NCI-H524 treated with DMSO at 0.1 percent for 48 hours (cell line): Measurements from ENCODE around the gene POU2F3.

Experiments used
- DNase-seq: peaks from one replicate; lab custom pipeline; 2025; lab: John Stamatoyannopoulos, UW

POU2F3 gene

DNA sequence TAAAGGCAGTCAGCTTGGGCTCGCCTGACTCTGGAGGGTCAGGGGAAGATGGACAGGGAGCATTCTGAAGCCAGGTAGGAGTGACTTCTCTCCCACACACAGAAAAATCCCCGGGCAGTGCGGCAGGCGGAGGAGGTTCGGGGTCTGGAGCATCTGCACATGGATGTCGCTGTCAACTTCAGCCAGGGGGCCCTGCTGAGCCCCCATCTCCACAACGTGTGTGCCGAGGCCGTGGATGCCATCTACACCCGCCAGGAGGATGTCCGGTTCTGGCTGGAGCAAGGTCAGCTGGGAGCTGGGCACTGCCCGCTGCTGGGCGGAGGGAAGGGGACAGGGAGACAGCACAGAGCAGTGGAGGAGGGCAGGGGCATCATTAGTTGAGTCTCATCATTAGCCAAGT is 13.2 kb upstream of the POU2F3 start:
- DNase-seq: no peak

DNA sequence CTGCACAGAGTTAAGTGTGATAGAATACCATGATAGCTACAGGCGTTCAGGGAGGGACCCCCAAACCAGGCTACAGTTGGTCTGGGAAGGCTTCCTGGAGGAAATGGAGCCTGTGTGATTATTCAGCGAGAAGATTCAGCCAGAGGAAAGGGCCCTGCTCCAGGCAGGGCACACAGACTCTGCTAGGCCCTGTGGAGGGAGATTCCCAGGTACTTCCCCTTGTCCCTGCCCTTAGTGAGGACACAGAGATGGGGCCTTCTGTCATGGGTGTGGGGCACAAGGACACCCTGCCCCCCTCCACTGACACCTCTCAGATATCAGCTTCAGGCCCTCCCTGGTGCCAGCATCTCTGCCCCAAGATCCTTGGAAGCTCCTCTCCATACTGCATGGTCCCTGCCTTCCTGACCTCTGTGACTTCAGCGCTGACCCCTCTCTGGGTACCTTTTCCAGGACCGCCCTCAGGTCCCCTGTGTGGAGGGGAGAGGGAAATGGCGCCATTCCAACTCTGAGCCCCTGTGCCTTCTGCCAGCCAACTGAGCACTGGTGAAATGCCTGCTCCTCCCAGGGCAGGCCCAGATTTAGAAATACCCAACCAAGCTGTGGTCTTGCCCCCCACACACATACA is 12.6 kb upstream of the POU2F3 start:
- no peak for DNase-seq

DNA sequence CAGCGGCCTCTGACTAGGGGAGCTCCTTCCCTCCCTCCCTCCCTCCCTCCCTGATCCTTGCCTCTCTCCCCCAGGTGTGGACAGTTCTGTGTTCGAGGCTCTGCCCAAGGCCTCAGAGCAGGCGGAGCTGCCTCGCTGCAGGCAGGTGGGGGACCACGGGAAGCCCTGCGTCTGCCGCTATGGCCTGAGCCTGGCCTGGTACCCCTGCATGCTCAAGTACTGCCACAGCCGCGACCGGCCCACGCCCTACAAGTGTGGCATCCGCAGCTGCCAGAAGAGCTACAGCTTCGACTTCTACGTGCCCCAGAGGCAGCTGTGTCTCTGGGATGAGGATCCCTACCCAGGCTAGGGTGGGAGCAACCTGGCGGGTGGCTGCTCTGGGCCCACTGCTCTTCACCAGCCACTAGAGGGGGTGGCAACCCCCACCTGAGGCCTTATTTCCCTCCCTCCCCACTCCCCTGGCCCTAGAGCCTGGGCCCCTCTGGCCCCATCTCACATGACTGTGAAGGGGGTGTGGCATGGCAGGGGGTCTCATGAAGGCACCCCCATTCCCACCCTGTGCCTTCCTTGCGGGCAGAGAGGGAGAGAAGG is 11.1 kb upstream of the POU2F3 start:
- DNase-seq: no peak

DNA sequence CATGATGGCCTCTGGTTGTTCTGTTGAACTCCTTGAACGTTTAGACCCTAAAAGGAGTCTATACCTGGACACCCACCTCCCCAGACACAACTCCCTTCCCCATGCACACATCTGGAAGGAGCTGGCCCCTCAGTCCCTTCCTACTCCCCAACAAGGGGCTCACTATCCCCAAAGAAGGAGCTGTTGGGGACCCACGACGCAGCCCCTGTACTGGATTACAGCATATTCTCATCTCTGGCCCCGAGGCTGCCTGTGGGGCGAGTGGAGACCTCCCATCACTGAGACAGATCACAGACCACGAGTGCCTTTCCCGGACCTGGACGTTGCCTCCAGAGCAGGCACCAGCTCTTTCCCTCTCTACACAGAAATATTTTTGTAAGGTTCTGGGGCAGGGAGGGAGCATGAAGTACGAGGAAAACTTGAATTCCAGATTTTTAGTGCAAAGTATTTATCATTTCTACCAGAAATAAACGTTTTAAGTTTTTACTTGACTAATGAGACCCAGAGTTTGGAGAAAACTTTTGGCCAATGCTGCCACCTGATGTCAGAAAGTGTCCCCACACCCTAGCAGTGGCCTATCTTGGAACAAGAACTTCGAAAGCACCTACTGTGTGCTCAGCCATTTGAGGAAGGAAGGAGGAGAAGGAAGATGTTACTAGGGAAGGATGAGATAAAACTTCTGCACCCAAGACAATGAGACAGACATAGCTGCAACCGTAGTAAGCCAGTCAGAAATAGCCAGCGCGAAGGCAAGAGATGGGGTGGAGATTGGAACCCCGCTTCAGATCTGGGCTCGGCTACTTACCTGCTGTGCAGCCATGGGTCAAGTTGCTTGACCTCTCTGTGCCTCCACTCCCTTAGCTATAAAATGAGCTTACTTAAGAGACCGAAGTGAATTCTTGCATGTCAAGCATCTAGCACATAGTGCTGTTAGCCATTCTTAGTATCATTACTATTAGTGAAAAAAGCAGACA is 10.2 kb upstream of the POU2F3 start:
- no peak for DNase-seq

DNA sequence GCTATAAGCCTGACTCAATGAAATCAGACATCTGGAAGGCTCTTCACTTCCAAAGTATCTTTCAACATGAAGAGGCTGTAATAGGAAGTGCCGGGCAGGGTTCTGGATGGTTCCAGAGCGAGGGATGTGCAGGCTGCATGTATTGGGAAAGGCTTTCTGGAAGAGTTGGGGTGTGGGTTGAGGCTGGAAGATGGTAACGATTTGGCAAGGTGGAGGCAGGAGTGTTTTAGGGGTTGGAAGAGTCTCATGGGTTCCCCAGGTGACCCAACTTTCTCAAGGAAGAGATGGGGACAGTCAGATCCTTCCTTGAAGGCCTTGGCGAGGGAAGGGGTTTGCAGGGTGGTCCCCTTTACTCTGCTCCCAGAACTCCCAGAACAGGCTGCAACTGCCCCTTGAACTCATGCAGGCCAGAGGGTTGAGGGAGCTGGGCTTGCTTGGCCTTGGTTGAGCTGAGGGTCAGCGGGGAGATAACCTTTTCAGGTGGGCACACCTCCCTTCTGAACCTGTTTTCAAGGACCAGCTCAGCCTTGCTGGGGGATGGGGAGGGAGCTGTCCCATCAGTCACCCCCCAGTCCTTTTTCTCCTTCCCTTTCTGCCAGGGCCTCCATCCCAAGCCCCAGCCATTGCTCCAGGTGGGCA is 9.4 kb upstream of the POU2F3 start:
- DNase-seq: no peak

DNA sequence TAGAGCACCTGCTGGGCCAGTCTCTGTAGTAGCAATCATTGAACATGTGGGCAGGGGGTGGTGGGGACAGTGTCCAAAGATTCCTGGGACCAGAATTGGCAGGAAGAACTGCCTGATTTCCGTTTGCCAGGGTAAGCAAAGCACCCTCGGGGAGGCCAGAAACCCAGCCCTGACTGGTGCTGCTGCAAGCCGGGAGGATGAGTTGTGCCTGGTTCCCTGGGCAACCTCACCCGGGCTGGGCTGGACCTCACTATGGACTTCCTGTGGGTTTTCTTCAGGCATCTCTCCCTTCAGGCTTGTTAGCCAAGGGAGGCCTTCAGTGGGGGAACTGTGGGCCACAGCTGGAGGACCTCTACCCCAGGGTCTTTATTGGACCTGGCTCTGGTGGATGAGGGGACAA is 8.0 kb upstream of the POU2F3 start:
- no peak for DNase-seq

DNA sequence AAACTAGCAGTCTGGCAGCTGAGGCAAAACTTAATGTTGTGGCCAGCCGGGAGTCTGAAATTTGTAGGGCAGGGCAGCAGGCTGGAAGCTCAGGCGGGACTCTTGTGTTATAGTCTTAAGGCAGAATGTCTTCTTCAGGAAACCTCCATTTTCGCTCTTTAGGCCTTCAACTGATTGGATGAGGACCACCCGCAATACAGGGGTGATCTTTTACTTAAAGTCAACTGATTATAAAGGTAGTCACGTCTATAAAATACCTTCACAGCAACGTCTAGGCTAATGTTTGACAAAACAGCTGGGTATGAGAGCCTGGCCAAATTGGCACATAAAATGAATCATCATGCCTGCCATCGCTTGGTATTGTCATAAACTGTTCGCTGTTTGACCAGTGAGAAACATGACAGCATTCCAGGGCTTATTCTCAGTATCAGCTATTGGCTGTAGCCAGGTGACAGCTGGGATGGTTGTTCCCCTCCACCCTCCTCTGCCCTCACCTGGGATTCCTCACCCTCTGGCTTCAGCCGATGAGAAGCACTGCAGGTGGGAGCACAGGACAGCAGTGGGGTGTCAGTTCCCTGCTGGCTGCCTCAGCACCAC is 6.6 kb upstream of the POU2F3 start:
- DNase-seq: no peak

GRCh38 chr11:120235024-120235628 is 4.8 kb upstream of the POU2F3 start:
- no peak for DNase-seq

DNA sequence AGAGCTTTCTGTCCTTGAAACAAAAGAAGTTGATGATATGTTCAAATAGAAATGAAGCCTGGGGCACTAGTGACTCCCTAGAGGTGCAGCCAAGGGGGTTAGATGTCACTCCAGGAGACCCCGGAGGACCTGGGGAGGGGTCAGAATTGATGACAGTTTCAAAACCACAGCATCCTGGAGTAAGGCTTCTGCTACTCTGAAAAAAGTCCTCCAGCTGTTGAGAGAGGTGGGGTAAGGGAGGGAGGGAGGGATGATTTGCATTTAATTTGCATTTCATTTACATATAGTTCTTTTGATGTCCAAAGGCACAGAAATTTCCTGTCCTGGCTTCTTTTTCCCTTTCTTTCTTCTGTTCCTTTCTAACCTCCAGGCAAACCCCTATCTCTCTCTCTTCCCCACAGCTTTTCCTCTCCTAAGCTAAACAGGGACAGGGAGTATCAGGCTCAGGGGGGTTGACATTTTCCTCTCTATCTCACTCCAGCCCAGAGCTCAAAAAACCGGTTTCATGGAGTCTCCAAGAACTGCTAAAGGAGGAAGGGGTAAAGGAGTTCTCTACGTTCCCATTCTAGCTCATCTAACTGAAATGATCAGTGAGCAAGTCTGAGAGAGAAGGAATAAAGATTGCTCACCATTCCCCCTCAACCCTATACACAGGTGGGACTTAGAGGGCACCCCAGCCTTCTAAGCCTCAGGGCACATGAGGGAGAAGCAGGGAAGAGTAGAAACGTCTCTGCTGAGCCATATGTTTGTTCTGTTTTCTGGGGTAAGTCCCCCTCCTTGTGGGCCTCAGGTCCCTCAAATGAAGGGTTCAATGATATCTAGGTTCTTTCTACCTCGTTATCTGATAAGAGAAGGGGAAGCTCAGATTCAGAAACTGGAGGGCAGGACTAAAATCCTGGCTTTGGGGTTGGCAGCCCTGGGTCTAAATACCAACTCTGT is 3.5 kb upstream of the POU2F3 start:
- DNase-seq: no peak

DNA sequence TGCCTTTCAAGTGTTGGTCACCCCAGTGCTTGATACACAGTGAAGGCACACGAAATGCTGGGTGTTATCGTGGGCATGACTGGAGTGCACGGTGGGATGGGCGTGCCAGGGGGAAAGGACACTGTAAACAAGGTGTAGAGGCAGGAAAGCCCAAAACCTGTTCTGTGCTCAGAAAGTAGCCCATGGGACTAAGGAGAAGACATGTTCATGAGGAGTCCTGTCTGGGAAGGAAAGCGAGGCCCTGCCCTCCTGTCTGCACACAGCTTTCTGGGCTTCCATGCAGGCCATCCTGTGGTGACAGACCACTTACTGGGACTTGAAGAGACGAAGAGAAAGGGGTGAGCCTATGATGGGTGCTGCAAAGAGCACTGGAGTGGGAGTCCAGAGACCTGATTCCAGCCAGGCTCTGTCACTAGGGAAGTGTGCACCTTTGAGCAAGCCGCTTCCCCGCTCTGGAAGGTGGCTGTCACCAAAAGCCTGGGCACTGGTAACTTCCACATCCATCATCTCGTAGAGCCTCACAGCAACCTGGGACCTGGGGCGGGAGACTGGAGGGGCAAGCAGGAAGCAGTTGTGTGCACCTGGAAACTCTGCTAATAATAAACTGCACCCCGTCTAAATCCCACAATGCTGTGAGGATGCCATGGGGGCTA is 846 bp upstream of the POU2F3 start:
- DNase-seq: no peak

GRCh38 chr11:120240866-120241265 is 926 bp downstream of the POU2F3 start:
- no peak for DNase-seq

DNA sequence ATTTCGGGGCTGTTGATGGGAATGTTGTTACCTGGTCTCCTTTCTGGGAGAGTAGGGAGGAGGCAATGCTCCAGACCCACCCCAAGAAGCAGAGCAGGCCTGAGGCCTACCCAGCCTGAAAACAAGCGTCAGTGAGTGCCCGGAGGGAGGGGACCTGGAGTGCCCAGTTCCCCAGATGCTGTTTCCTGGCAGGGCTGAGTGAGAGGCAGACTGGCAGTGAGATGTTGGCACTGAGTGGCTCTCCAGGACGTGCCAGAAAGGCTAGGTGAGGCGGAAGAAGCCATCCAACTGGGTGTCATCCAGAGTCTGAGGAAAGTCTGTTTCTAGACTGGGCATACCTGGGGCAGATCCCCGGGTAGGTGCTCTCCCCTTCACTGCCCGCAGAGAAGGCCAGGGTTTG is 1.3 kb downstream of the POU2F3 start:
- DNase-seq: no peak

- no peak for DNase-seq
Measured at GRCh38 chr11:120243221-120243620, 3.3 kb downstream of the POU2F3 start.

GRCh38 chr11:120244476-120245365 is 4.8 kb downstream of the POU2F3 start:
- DNase-seq: no peak

DNA sequence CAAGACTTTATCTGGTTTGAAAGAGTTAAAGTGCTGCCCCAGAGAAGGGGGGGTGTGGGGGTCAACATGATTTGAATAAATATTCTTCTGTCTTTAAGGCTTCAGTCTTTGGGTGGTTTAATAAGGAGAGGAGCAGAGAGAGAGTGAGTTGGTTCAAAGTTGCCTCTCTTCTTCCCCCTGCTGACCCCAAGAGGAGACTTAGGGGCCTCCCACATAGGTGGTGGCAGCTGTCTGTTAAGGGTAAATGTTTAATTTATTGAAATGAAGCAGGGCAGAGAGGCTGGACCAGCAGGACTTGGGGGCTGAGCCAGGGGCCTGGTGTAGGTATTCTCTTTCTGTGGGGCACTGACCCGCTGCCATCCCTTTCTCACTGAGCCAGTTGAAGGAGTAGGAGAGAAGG is 5.5 kb downstream of the POU2F3 start:
- DNase-seq: no peak

- no peak for DNase-seq
Measured at GRCh38 chr11:120248551-120249278, 8.8 kb downstream of the POU2F3 start.

DNA sequence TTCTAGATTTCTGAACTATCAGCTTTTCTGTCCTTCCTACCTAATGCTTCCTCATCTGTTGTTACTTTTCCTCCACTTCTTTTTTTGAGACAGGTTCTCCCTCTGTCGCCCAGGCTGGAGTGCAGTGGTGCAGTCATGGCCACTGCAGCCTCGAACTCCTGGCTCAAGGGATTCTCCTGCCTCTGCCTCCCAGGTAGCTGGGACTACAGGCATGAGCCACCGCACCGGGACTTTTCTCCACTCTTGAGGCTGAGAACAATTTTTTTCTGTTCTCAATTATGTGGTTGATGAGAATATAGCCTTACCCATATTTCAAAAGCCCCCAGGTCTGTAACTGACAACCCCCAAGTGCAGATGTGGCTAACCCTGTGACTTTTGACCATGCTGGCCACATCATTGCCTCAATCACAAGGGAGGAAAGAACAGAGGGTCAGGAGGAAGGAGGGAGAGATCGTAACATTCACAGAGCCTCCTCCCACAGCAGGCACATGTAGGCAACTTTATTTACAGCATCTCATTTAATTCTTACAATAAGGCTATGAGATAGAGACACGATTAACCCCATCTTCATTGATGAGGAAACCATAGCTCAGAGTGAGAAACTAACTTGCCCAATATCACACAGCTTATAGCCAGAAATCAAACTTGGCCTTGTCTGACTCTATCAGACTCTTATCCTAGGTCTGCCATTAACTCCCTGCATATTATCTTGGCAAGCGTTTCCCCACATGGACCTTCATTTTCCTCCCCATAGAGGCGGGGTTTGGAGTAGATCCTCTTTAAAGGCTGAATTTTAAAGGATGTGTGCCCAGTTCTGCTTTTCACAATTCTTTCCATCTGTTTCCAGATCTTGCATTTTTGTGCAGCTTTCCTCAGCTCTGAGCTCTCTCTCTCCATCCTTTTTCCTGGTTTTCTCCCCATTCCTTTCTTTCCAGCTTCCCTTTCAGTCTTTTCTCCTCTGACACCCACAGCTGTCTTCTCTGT is 9.6 kb downstream of the POU2F3 start:
- no peak for DNase-seq
